SK-N-DZ (cell line): Measurements from ENCODE around the gene AUTS2.
A peak's percentile ranks its signal among the peaks of the same experiment; 100 is the strongest.
"Not testable (repeated sequence)": the region's sequence is repeated elsewhere in the genome, so short reads cannot be mapped to it uniquely, and the experiment has no call there.

Experiments used
- DNase-seq: peaks from one replicate; pipeline ENCODE4 v3.0.0-alpha.2; 2015; ENCODE audit warnings: low spot score

Gene AUTS2

DNA sequence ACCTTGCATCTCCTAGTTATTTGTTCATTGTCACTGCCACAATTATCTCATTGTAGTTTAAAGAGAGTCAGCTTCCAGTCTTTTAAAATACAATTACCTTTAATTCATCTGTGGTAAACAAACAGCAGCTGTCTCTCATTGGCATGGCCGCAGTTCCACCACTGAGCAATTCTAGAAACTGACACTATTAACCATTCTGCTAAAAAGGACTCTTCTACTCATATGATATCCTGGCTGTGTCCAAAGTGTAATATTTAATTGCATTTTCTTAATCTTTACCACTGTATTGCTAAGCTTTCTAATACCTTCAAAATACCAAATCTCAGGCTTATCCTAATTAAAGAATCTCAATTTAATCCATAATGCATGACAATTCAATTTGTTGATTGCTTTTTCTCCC lies 639.0 kb downstream of the AUTS2 start:
- no peak for DNase-seq

DNA sequence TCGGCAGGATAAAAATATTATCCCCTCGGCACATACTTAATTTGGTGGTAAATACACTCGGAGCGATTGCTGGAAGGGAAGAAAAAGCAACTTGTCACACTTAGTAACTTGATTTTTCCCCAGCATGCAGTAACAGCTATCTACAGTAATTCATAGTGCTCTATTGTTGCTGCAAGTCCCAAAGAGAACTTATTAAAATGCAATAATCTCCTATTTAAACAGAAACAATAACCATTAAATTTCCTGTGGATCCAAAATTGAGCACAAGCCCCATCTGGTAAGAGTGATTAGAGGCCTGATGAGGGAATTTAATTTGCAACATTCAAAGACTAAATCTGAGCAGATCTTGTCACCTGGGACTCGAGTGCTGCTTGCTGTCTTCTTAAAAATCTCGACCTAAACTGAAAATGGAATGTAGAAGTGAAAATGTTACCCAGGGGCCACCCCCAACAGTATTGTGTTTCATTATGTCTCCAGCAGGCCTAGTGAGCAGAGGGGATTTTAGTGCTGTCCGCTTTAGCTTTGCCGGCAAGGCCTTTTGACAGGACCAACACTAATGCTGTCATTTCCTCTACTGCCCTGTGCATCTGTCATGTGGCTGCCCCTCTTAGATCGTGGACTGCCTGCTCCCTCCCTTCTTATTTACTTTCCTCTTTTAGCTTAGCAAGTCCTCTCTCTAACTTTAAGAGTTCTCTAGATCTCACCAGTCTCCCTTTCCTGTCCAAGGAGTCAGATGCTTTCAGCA lies 639.7 kb downstream of the AUTS2 start:
- DNase-seq, result peak; percentile 15

DNA sequence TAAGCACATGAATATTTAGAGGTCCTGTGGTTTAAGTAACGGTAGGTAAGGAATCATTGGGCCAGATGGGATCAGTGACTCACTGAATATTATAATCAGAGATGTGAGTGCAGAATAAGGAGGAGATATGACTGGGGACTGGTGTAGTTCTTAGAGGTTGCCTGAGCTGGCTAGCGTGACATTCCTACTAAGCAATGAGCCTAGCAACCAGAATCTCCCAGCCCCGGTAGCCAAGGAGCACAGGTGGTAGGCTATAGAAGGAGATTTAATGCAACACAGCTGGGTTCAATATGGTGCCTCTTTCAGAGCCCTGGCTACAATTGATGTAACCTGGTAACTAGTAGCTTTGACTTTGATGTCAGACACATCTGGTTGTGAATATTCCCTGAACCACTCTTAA lies 641.6 kb downstream of the AUTS2 start:
- no peak for DNase-seq

DNA sequence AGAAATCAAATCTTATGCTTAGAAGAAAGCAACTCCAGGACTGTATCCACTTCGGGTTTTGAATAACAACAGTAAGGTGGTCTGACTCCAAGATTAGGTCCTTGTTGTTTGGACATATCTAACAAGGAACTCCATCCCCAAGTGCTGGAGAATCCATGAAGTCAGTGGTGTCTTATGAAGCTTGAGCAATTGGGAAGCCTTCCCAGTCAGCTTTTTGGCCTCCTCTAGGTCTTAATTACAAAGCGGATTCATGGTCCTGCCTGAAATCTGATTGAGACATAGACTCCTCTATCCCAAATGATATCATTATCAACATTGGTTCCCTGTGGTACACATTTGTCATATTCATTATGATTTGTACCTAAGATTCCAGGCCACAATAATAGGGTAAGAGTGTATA lies 642.6 kb downstream of the AUTS2 start:
- no peak for DNase-seq

DNA sequence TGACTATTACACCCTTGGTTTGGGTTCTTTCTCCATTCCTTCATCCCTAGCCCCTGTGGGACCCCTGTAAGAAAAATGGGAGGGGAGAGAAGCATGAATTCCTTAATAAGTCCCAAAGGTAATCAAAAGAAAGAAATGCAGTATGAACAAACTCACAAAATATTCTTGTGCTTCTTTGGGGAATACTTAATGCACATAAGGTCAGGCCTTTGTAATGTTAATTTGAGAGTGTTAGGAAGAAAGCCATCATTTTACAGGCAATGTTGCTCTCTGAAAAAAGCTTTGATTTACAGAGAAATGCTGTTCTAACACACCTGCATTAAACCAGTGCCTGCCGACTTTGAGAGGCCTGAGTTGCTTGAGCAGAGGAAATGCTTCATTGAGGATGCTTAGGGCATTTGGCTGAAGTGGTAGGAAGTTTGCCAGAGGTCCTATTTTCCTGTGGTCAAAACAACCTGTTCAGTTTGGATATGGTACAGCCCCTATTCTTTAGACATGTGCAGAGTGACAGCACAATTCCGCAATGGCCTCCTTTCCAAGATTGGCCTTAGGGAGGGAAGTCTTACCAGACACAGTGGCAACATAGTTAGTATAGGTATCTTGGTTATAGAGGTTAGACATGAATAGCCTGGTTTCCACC lies 643.4 kb downstream of the AUTS2 start:
- DNase-seq, result no peak

DNA sequence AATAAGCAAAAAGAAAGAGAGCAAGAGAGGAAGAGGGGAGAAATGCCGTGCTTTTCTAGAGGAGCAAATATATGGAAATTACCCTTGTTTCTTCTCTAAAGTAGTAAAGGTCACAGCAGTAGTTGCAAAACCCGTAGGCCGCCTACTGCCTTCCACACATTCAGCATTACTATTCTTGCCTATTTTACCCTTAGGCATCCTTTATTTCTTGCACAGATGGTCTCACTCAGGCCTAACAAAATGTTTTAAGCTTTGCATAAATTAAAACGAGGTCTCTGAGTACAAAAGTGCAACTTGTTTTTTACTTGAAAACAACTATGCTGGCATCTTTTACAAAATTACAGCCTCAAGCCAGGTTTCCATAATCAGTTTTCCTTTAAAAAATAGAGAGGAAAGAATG lies 644.6 kb downstream of the AUTS2 start:
- no peak for DNase-seq

DNA sequence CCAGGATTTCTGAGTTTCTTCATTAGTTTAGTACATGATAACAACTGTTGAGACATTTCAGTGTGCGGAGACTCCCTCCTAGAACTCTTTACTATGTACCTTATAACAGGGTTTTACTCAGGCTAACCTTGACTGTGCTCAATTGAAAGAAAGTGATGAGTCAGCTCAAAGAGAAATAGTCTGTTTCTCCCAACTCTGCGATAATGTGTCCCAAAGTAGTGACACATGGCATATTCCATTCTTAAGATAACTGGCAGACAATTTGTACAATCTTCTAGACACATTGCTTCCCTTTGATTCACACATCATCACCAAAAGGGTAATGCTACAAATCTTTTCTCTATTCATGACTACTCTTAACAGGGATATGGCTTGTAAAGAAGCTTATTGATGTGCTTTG lies 645.2 kb downstream of the AUTS2 start:
- DNase-seq, result no peak

DNA sequence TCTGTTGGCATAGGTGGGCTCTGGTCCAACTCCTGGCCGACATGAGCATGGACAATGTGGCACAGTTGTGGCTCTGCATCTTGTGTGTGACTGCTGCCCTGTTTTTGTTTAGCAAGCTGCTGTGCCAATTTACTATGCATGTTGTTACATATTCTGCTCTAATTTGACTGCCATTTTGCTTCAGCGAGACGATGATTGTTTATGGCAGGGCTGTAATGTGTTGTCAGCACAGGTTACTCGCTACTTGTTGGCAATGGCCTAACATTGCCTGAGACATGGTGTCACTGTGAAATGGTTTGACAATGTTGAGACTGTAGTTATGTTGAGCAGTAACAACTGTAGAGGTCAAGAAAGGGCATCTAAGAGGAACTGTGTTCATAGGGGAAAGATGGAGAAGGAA lies 659.6 kb downstream of the AUTS2 start:
- no peak for DNase-seq

DNA sequence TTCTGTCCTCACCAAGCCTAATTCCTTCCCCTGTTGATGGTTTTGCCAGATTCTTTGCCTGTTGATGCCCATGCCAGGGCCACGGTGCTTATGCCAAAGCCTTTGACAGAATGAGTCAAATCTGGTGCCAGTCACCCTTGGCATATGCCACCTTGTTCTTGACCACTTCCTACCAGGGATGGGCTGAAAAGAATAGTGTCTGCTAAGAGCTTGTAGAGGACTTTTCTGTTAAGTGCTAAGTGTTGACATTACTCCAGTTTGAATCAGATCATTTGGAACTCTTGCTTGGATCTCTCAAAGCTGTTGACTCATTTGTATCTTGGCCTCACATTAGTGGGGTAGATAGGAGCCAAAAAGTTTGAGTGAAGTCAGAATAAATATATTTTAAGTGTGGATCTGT lies 661.2 kb downstream of the AUTS2 start:
- no peak for DNase-seq

DNA sequence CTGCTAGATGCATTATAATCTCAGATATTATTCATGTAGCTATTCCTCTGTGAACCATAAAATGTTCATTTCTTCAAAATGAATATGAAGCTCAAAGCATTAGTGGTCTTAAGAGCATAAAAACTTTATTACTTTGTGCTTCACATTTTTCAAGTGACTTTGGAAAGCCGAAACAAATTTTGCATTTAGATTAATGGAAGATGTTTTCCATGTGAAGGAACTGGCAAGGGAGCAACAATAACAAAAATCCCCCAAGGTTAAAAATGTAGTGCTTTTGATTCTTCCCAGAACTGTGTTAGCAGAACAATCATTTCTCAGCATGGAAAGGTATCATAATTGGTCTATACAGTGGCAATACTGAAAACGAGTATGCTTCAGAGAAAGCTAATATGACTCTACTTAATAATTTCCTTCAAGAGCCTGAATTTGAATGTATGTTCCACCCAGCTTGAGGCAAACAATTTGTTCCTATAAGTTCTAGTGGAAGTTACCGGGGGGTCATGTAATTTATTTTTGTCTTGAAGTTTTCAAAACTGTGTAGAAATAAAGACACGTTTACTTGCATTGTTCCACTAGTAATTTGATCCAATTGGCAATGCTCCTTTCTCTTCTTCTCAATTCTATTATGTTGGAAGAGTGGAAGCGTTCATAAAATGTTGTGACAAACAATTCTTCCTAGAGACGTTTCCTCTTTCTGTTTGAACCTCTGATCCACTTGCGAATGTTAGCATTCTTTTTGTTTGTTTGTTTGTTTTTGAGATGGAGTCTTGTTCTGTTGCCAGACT lies 665.4 kb downstream of the AUTS2 start:
- no peak for DNase-seq

DNA sequence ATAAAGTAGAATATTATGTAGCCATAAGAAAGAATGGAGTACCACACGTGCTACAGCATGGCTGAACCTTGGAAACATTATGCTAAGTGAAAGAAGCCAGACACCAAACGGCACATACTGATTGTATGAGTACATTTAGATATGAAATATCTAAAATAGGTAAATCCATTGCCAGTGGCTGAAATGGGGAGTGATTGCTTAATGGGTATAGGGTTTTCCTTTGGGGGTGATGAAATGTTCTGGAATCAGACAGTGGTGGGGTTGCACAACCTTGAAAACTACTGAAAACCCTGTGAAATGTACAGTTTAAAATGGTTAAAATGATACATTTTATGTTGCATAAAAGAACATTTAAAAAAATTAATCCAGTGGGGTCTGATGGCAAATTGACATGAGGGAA lies 667.9 kb downstream of the AUTS2 start:
- no peak for DNase-seq

DNA sequence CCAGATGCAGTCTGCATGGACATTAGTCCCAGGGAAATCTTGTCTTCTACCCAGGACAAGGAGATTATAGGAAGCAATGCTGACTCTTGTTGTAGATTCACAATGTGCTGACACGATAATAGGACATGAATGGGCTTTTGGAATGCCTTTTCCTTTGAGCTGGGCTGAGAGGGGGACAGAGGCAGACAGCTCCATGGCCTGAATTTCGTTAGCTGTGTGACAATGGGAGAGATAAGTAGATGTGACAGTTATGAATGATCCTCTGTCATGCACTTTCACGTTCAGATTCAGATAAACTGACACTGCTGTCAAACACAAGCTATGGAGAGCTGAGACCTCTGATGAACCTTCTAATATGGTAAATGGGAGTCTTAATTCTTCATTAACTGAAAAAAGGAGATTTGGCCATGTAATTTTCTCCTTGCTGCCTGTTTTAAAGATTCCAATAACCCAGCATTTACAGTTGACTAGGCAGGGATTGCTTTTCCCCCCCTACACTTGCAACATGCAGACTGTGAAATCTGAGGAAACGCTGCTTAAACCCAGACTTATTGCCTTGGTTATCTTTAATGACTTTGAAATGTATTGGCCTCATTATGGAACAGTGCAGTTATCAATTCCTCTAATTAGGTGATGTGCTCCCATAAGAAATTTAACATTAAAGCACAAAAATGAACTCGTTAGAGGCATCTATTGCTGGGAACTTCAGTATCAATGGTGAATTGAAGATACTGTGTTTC lies 669.3 kb downstream of the AUTS2 start:
- DNase-seq, result peak; percentile 78

DNA sequence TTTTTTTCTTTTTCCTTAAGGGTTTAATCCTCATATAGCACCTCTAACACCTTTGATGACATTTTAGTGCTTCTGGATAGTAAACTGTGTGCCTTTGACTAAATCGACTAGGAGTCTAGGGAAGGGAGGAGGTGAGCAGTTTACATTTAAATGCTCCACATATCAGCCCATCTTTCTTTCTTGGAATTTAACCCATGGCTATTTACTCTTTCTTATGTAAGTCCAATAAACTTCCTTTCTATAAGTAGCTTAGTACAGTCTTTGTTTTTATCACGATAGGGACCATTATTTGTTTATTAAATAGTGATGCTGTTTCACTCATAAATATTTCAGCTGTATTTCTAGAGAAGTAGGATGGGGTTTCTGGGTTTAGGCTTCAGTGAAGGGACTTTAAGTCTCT lies 669.9 kb downstream of the AUTS2 start:
- DNase-seq, result no peak

DNA sequence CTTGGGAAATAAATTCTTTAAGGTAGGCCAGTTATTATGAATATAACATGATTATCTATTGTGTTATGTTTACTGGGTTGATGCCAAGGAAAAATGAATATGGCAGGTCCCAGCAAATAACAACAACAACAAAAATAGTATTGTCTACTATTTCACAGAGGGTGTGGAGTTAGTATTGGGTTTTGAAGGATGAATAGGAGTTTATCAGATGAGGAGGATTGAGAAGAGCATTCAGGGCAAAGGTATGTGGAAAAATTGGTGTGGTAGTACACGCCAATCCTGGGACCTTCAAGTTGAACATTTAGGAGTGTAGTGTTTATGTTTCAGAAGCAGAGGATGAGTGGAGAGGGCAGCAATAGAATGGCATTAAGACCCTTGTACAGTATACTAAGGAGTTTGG lies 671.9 kb downstream of the AUTS2 start:
- no peak for DNase-seq

DNA sequence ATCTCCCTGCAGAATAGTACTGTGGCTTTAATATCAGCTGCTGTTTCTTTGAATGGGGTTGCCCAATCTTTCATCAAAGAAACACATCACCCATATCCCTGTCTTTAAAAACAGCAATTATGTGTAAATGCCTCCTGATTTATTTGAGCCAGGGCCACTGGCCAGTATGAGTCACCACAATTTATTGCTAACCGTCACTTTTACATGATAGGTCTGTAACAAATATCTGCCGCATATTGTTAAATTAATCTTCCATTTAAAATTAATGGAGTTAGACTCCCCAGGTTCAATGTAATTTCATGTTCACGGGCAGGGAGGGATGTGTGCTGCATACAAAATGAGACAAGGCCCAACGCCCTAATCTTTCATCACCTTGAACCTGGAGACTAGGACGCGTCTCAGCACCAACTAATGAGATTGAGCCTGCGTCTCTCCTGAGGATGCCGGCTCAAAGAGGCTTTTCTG lies 673.4 kb downstream of the AUTS2 start:
- DNase-seq, result peak; percentile 52

DNA sequence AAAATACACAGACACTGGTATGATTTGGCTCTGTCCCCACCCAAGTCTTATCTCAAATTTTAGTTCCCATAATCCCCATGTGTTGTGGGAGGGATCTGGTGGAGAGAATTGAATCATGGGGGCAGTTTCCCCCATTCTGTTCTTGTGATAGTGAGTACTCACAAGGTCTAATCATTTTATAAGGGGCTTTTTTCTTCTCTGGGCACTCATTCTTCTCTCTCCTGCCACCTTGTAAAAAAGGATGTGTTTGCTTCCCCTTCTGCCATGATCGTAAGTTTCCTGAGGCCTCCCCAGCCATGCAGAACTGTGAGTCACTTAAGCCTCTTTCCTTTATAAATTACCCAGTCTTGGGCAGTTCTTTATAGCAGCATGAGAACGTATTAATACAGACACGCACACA lies 677.3 kb downstream of the AUTS2 start:
- DNase-seq, result not testable (repeated sequence)

DNA sequence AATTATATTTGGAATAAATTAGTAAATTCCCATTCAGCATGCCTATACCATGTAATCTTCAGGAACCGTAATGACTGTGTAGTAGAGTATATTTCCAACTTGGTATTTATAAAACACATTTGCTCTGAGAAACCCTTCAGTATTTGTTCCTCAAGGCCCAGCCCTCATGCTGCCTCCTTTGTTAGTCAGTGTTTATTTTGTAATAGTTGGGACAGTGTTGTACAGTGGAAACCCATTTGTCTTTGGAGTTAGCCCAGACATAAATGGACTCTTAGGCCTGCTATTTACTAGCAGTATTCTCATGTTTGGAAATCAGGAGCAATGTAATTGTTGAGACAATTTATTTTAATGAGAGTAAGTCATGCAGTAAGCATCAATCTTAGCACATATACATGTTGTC lies 686.9 kb downstream of the AUTS2 start:
- DNase-seq, result no peak

DNA sequence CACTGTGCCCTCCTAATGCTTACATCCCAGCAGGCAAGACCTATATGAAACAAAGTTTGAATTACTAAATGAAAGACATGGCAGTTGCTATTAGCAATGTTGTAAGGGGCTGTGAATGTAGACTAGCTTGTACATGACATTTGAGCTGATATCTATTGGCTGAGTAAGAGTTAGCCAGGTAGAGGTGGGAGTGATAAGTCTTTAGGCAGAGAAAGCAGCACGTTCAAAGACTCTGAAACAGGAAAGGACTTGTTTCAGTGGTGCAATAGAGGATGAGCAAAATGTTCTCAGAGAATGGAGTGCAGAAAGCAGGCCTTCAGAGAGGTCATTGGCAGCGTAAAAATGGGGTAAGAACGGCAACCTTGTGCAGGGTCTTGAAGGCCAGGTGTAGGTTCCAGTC lies 687.6 kb downstream of the AUTS2 start:
- DNase-seq, result no peak

DNA sequence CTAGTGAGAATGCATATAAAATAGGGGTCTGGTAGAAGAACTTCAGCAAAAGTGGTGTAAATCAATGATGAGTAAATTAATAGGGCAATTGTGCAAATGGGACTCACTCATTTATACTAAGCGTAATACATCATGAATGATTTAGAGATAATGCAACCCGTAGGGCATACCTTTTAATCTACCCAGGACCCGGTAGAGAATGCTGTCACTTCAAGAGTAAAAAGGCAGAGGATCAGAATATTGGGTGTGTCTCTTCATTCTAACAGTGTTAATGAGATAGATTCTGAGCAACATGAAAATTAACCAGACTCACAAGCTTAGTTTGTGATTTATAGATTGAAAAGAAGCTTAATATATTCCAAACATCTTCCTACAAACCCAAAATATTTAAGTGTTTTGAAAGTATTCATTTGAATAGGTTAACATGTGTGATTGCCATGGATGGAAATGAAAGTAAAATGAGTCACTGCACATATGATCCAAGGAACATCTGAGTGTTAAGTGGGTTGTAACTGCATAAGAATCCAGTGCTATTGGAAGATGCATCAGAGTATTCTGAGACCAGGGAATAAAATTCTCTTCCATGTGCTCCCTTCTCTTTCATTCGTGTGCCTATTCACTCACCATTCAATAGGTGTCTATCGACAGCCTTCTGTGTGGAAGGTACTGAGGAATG lies 690.6 kb downstream of the AUTS2 start:
- DNase-seq, result no peak

DNA sequence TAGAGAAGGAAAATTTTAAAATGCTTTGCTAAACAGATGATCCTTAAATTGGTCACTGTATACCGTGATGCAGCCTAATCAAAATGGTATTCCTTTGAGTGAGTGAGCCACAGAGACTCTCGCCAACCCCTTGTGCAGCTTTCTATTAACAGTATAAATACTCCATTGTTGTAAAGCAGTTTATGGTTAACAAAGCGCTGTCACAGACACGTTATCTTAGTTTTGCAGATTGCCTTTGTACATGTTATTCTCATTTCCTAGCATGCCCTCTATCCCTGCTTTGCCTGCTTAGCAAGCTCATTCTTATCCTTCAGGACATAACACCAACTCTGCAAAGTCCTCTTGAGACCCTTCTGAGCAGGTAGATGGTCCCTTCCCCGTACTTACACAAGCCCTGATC lies 694.4 kb downstream of the AUTS2 start:
- DNase-seq, result no peak

DNA sequence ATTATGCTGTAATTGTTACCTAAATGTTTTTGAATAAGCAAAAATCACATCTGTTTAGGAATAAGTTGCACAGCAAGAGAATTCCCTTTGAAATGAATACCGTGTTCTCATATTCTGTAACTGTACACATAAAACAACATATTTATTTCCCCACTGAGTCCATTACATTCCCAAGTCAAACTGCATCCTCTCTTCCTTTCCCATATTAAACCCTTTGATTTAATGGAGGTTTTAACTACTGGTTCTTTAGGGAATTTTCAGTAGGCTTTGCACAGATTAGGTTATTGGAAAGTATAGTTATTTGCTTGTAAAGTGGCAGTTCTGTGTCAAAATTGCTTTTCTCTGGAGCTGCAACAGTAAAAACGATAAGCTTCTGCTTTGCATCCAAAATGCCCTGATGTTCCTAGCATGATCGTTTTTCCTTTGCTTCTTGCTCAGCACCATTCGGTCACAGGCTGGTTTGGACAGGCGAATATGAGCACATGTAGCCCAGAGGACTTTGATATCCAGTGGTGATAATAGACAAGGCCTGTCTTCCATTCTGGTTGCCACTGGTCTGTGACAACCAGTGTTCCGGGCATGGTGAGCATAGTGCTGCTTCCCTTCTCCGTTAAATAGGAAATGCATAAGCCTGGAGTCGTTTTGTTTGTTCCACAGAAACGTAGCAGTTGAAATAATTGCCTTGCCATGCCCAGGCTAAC lies 696.1 kb downstream of the AUTS2 start:
- peak; percentile 11 for DNase-seq
